ENCODE measurements around the gene RAD51.
"Not testable (repeated sequence)": the region's sequence is repeated elsewhere in the genome, so short reads cannot be mapped to it uniquely, and the experiment has no call there.

The RAD51 gene

DNA sequence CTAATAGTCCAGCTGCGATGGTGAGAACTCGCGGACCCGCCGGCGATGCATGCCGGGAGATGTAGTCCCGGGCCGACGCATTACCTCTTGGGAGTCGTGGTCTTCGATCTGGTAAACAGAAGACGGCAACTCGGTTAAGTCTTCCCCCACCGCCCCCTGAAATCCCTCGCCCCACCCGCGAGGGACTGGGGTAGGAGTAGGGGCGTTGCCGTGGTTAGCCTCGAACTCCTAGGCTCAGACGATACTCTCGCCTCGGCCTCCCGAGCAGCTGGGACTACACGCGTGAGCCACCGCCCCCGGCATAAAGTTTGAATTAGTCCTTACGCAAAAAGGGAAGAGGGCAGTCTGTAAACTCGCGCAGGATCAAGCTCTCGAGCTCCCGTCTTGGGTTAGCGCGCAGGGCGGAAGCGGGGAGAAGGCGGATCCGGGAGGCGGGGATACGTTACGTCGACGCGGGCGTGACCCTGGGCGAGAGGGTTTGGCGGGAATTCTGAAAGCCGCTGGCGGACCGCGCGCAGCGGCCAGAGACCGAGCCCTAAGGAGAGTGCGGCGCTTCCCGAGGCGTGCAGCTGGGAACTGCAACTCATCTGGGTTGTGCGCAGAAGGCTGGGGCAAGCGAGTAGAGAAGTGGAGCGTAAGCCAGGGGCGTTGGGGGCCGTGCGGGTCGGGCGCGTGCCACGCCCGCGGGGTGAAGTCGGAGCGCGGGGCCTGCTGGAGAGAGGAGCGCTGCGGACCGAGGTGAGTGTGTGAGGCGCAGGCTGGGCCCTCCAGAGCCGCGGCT is at the start of gene RAD51:
Gene RAD51, plus strand, starts transcription at position 487 of the 781 bp plus-strand sequence. CDS start 3,585 bp downstream, outside the sequence.
- TF ChIP-seq, protein P1, sequence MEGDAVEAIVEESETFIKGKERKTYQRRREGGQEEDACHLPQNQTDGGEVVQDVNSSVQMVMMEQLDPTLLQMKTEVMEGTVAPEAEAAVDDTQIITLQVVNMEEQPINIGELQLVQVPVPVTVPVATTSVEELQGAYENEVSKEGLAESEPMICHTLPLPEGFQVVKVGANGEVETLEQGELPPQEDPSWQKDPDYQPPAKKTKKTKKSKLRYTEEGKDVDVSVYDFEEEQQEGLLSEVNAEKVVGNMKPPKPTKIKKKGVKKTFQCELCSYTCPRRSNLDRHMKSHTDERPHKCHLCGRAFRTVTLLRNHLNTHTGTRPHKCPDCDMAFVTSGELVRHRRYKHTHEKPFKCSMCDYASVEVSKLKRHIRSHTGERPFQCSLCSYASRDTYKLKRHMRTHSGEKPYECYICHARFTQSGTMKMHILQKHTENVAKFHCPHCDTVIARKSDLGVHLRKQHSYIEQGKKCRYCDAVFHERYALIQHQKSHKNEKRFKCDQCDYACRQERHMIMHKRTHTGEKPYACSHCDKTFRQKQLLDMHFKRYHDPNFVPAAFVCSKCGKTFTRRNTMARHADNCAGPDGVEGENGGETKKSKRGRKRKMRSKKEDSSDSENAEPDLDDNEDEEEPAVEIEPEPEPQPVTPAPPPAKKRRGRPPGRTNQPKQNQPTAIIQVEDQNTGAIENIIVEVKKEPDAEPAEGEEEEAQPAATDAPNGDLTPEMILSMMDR (IDR thresholded peaks at IDR 0.05; ENCODE audit: insufficient read depth, low read depth, low read length, missing control alignments), result no peak
- DNase-seq (ENCODE audit: low read depth), result peak; percentile 96
- peak within 1 kb of the TSS; percentile 88 for H3K4me3 ChIP-seq (ENCODE audit: low read length)

DNA sequence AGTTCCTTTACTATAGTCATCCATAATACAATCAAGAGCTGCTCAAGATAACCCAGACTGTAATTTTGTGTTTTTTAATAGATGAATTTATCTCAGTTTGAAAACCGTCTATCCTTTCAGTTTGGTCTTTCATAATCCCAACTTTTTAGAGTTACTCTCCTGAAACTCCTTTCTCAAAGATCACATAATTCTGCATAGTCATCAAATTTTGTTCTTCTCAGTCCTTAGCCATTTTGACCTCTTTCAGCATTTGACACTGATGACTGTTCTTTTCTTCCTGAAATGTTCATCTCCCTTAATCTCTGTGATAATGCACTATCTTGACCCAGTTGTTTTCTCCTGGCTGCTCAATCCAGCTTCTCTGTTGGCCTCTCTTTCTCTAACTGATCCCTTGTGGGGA is 47.5 kb upstream of the RAD51 start:
- TF ChIP-seq, protein P1 (IDR thresholded peaks at IDR 0.05; ENCODE audit: insufficient read depth, low read depth, low read length, missing control alignments), result no peak
- H3K4me3 ChIP-seq (ENCODE audit: low read length), result no peak overlapping the region
- no peak for DNase-seq (ENCODE audit: low read depth)

DNA sequence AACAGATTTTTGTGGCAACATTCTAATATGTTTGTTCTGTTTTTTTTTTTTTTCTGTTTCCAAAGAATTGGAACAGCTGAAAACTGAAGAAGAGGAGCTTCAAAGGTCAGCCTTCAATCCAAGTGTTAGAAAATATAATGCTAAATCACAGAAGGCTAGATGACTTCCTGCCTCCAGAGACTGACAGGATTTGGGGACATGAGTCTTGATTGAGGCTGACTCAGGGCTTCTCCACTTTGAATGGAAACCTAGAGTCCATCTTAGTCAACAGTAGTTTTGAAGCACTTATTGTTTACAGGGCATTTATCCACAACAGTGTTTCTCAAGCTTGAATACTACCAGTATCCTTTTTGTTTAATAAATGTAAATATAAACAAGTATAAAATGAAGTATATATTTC is 44.5 kb upstream of the RAD51 start:
- H3K4me3 ChIP-seq (ENCODE audit: low read length), result no peak overlapping the region

DNA sequence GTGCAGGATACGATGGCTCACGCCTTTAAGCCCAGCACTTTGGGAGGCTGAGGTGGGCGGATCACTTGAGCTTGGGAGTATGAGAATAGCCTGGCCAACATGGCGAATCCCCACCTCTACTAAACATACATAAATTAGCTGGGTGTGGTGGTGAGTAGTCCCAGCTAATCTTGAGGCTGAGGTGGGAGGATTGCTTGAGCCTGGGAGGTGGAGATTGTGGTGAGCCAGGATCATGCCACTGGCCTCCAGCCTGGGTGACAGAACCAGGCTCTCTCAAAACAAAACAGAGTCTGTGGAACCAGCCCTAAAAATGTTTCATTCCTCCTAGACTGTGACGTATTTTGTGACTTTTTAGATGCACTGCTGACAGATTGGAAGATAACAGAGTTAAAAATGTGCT is 34.3 kb upstream of the RAD51 start:
- TF ChIP-seq, protein P1 (IDR thresholded peaks at IDR 0.05; ENCODE audit: insufficient read depth, low read depth, low read length, missing control alignments), result no peak
- no peak overlapping the region for H3K4me3 ChIP-seq (ENCODE audit: low read length)
- DNase-seq (ENCODE audit: low read depth), result no peak

More for the DNA sequence above, 44.5 kb upstream of the RAD51 start:
- TF ChIP-seq, protein P1 (IDR thresholded peaks at IDR 0.05; ENCODE audit: insufficient read depth, low read depth, low read length, missing control alignments), result no peak
- no peak for DNase-seq (ENCODE audit: low read depth)

DNA sequence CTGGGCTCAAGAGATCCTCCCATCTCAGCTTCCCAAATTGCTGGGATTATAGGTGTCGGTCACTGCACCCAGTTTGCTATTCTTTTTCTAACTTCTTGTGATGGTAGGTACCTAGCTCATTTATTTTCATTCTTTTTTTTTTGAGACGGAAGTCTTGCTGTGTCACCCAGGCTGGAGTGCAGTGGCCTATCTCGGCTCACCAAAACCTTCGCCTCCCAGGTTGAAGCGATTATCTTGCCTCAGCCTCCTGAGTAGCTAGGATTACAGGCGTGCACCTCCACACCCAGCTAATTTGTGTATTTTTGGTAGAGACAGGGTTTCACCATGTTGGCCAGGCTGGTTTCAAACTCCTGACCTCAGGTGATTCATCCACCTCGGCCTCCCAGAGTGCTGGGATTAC is 30.1 kb upstream of the RAD51 start:
- H3K4me3 ChIP-seq (ENCODE audit: low read length), result no peak overlapping the region
- no peak for DNase-seq (ENCODE audit: low read depth)
- TF ChIP-seq, protein P1 (IDR thresholded peaks at IDR 0.05; ENCODE audit: insufficient read depth, low read depth, low read length, missing control alignments), result no peak

DNA sequence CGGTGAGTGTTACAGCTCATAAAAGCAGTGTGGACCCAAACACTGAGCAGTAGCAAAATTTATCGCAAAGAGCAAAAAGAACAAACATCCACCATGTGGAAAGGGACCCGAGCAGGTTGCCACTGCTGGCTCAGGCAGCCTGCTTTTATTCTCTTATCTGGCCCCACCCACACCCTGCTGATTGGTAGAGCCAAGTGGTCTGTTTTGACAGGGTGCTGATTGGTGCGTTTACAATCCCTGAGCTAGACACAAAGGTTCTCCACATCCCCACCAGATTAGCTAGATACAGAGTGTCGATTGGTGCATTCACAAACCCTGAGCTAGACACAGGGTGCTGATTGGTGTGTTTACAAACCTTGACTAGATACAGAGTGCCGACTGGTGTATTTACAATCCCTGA is 18.7 kb upstream of the RAD51 start:
- H3K4me3 ChIP-seq (ENCODE audit: low read length); DNase-seq (ENCODE audit: low read depth): not testable (repeated sequence)

DNA sequence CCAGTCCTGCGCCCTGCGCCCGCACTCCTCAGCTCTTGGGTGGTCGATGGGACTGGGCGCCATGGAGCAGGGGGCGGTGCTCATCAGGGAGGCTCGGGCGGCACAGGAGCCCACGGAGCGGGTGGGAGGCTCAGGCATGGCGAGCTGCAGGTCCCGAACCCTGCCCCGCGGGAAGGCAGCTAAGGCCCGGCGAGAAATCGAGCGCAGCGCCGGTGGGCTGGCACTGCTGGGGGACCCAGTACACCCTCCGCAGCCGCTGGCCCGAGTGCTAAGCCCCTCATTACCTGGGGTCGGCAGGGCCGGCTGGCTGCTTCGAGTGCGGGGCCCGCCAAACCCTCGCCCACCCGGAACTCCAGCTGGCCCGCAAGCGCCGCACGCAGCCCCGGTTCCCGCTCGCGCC is 18.1 kb upstream of the RAD51 start:
- not testable (repeated sequence) for DNase-seq (ENCODE audit: low read depth); H3K4me3 ChIP-seq (ENCODE audit: low read length)

DNA sequence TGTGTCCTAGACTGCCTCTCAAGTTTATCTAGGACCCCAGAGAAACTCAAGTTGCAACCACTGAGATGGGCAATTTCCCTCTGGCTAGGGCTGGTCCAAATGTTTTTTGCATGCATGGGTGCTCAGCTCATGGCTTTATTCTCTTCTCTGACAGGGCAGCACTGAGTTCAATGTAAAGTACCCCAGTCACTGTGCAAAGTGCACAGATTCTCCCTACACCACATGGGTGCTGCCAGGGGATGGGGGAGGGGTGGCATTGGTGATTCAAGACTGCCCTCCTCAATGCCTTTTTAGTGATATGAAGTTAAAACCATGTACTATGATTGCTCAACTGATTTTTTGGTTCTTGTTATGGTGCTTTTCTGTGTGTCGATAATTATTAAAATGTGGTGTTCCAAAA is 14.8 kb upstream of the RAD51 start:
- no peak overlapping the region for H3K4me3 ChIP-seq (ENCODE audit: low read length)
- TF ChIP-seq, protein P1 (IDR thresholded peaks at IDR 0.05; ENCODE audit: insufficient read depth, low read depth, low read length, missing control alignments), result no peak
- DNase-seq (ENCODE audit: low read depth), result no peak

DNA sequence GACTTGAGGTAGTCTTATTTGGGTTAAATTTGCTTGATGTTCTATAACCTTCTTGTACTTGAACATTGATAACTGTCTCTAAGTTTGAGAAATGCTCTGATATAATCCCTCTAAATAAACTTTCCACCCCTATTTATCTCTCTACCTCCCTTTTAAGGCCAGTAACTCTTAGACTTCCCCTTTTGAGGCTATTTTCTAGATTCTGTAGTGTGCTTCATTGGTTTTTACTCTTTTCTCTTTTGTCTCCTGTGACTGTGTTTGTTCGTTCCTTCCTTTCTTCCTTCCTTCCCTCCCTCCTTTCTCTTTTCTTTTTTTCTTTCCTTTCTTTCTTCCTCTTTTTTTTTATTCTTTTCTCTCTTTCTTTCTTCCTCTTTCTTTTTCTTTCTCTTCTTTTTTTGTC is 14.0 kb upstream of the RAD51 start:
- DNase-seq (ENCODE audit: low read depth); H3K4me3 ChIP-seq (ENCODE audit: low read length): not testable (repeated sequence)

All from epithelial cell of esophagus (primary cell).